Suprapubic skin (tissue), 3 donors: ENCODE measurements around the gene TRPM6.

Source experiments
- EP300 ChIP-seq: sonication (generic); formaldehyde crosslinking; IDR thresholded peaks from one replicate; pipeline ENCODE4 v1.6.1; 2017; ENCODE audit warnings: antibody characterized with exemption
- POLR2A ChIP-seq, 2 donors: fragments of 450-650 bp; IDR thresholded peaks; one replicate each; pipeline ENCODE4 v1.6.1; 2017; ENCODE audit warnings: antibody characterized with exemption in 2 of 2, mild to moderate bottlenecking in 2 of 2, moderate library complexity in 2 of 2
- TF ChIP-seq, protein P1 (sequence below), 2 donors: fragments of 200-600 bp in 1 of 2; fragments of 450-650 bp in 1 of 2; sonication (generic) in 1 of 2; IDR thresholded peaks; one replicate each; pipeline ENCODE4 v1.5.1; 2016 to 2019; ENCODE audit warnings: antibody characterized with exemption in 2 of 2, mild to moderate bottlenecking in 1 of 2, moderate library complexity in 1 of 2

DNA sequence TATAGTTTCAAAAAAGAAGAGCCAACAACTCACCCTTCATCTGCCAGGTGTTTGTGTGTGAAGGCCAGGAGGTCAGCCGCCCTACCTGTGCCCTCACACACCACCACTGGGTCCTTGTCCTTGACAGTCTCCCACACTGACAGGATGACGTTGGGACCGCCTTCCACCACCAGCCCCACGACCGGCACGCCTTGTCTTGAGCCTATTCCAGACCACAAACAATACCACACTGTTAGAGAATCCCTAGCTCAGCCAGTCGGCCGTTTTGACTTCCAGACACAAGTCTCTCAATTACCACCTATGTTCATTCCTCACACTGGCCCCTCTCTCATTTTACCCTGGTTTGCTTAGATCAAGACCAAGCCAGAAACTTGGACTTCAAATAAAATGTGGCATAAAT, 66.1 kb downstream of the TRPM6 start:
- TF ChIP-seq, protein P1, sequence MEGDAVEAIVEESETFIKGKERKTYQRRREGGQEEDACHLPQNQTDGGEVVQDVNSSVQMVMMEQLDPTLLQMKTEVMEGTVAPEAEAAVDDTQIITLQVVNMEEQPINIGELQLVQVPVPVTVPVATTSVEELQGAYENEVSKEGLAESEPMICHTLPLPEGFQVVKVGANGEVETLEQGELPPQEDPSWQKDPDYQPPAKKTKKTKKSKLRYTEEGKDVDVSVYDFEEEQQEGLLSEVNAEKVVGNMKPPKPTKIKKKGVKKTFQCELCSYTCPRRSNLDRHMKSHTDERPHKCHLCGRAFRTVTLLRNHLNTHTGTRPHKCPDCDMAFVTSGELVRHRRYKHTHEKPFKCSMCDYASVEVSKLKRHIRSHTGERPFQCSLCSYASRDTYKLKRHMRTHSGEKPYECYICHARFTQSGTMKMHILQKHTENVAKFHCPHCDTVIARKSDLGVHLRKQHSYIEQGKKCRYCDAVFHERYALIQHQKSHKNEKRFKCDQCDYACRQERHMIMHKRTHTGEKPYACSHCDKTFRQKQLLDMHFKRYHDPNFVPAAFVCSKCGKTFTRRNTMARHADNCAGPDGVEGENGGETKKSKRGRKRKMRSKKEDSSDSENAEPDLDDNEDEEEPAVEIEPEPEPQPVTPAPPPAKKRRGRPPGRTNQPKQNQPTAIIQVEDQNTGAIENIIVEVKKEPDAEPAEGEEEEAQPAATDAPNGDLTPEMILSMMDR (IDR thresholded peaks at IDR 0.05): no peak
- TF ChIP-seq POLR2A (IDR thresholded peaks at IDR 0.05) (no peak), EP300 (no peak)
